LNCaP clone FGC (cell line): ENCODE data around the gene CNMD.
A peak's percentile ranks its signal among the peaks of the same experiment; 100 is the strongest.
"Not testable (repeated sequence)": the region's sequence is repeated elsewhere in the genome, so short reads cannot be mapped to it uniquely, and the experiment has no call there.

Source experiments
- DNase-seq: peaks from one replicate; pipeline ENCODE4 v3.0.0-alpha.2; 2011; ENCODE audit warnings: low read depth
- H3K4me3 ChIP-seq: 2 replicates; pipeline ENCODE4 v1.5.1; 2011; ENCODE audit warnings: mild to moderate bottlenecking, low read depth, low read length, control low read depth
- CTCF ChIP-seq: IDR thresholded peaks from 2 replicates; pipeline ENCODE4 v1.5.1; 2012; ENCODE audit warnings: mild to moderate bottlenecking; ENCODE audit not compliant: control insufficient read depth, insufficient read depth; ENCODE audit errors: extremely low read depth

The CNMD gene

GRCh38 chr13:52736891-52737290 is 2.7 kb downstream of the CNMD start:
- no peak overlapping the region for H3K4me3 ChIP-seq
- TF ChIP-seq CTCF = no peak
- DNase-seq = no peak

- no peak overlapping the region for H3K4me3 ChIP-seq
- DNase-seq = no peak
- TF ChIP-seq CTCF = no peak
Measured at GRCh38 chr13:52734075-52734623, 5.5 kb downstream of the CNMD start.

- no peak overlapping the region for H3K4me3 ChIP-seq
- TF ChIP-seq CTCF = no peak
- no peak for DNase-seq
Measured at GRCh38 chr13:52726258-52726657, 13.4 kb downstream of the CNMD start.

- no peak for DNase-seq
- no peak overlapping the region for H3K4me3 ChIP-seq
- TF ChIP-seq CTCF = no peak
Measured at GRCh38 chr13:52725302-52725701, 14.3 kb downstream of the CNMD start.

GRCh38 chr13:52723181-52723580 is 16.4 kb downstream of the CNMD start:
- no peak overlapping the region for H3K4me3 ChIP-seq
- DNase-seq = no peak
- TF ChIP-seq CTCF = no peak

GRCh38 chr13:52721356-52721755 is 18.3 kb downstream of the CNMD start:
- not testable (repeated sequence) for H3K4me3 ChIP-seq, DNase-seq

- DNase-seq = peak; percentile 7
- H3K4me3 ChIP-seq = not testable (repeated sequence)
Measured at GRCh38 chr13:52720904-52721303, 18.7 kb downstream of the CNMD start.

- DNase-seq = no peak
- TF ChIP-seq CTCF = no peak
- H3K4me3 ChIP-seq = no peak overlapping the region
Measured at GRCh38 chr13:52713894-52714293, 25.7 kb downstream of the CNMD start.
